KMS-11 (cell line): ENCODE measurements around the gene SLK.

Experiments
- H2AFZ ChIP-seq: fragments of 200-600 bp; sonication (generic); 2 replicates; pipeline ENCODE4 v1.6.1; 2016; ENCODE audit warnings: antibody characterized with exemption, mixed run types, low read depth
- H3K27ac ChIP-seq: fragments of 200-600 bp; sonication (generic); 2 replicates; pipeline ENCODE4 v1.6.1; 2016; ENCODE audit warnings: mild to moderate bottlenecking, mixed run types
- H3K27me3 ChIP-seq: fragments of 200-600 bp; sonication (generic); 2 replicates; pipeline ENCODE4 v1.6.1; 2017; ENCODE audit warnings: mild to moderate bottlenecking, low read depth, mixed run types, moderate library complexity; ENCODE audit not compliant: insufficient read depth
- H3K36me3 ChIP-seq: fragments of 200-600 bp; sonication (generic); 2 replicates; pipeline ENCODE4 v1.6.1; 2017; ENCODE audit warnings: mild to moderate bottlenecking, mixed run types; ENCODE audit not compliant: insufficient read depth
- H3K4me1 ChIP-seq: fragments of 200-600 bp; sonication (generic); 2 replicates; pipeline ENCODE4 v1.6.1; 2016; ENCODE audit warnings: mild to moderate bottlenecking, low read depth, mixed run types; ENCODE audit not compliant: poor library complexity, severe bottlenecking
- H3K4me2 ChIP-seq: fragments of 200-600 bp; sonication (generic); 2 replicates; pipeline ENCODE4 v1.7.0; 2016; ENCODE audit warnings: mild to moderate bottlenecking, mixed run types
- H3K4me3 ChIP-seq: fragments of 200-600 bp; sonication (generic); IDR thresholded peaks from 2 replicates; pipeline ENCODE4 v1.6.1; 2017; ENCODE audit warnings: low read depth, low read length, mixed read lengths; ENCODE audit not compliant: insufficient read depth
- H3K79me2 ChIP-seq: fragments of 200-600 bp; sonication (generic); 2 replicates; pipeline ENCODE4 v1.6.1; 2016; ENCODE audit warnings: low read depth, mixed run types; ENCODE audit not compliant: insufficient read depth
- H3K9ac ChIP-seq: fragments of 200-600 bp; sonication (generic); 2 replicates; pipeline ENCODE4 v1.6.1; 2016; ENCODE audit warnings: mild to moderate bottlenecking, mixed run types
- H4K20me1 ChIP-seq: fragments of 200-600 bp; sonication (generic); 2 replicates; pipeline ENCODE4 v1.6.1; 2016; ENCODE audit warnings: mild to moderate bottlenecking, mixed run types; ENCODE audit not compliant: insufficient read depth
- CTCF ChIP-seq: fragments of 200-600 bp; sonication (generic); conservative IDR thresholded peaks from 2 replicates; pipeline ENCODE4 v1.6.1; 2017; ENCODE audit warnings: low read depth, mild to moderate bottlenecking, antibody characterized with exemption, low read length, moderate library complexity, mixed read lengths

Gene SLK

GRCh38 chr10:104018471-104018870 is 51.5 kb downstream of the SLK start:
- Histone ChIP-seq H3K27me3 (no peaks in the 10 kb centered on the region), H3K36me3 (no peaks in the 10 kb centered on the region), H4K20me1 (0 out of 2 replicates have a peak, but pooled peaks cover 4% of the 10 kb centered on the region), H3K79me2 (no peaks in the 10 kb centered on the region), H3K4me1 (no peaks in the 10 kb centered on the region), H2AFZ (no peak overlapping the region), H3K4me2 (no peak overlapping the region), H3K9ac (no peak overlapping the region), H3K4me3 (no peak overlapping the region), H3K27ac (no peak overlapping the region)
- TF ChIP-seq CTCF, result no peak

GRCh38 chr10:104020020-104020419 is 53.1 kb downstream of the SLK start:
- no peak overlapping the region for H3K4me2 ChIP-seq
- no peaks in the 10 kb centered on the region for H3K79me2 ChIP-seq
- TF ChIP-seq CTCF, result no peak
- H3K4me3 ChIP-seq, result no peak overlapping the region
- H3K27me3 ChIP-seq, result no peaks in the 10 kb centered on the region
- no peaks in the 10 kb centered on the region for H4K20me1 ChIP-seq
- H3K27ac ChIP-seq, result no peak overlapping the region
- H3K9ac ChIP-seq, result no peak overlapping the region
- H3K36me3 ChIP-seq, result no peaks in the 10 kb centered on the region
- H3K4me1 ChIP-seq, result no peaks in the 10 kb centered on the region
- H2AFZ ChIP-seq, result no peak overlapping the region

- no peaks in the 10 kb centered on the region for H3K4me1 ChIP-seq
- no peak overlapping the region for H3K9ac ChIP-seq
- H4K20me1 ChIP-seq, result no peaks in the 10 kb centered on the region
- H3K36me3 ChIP-seq, result no peaks in the 10 kb centered on the region
- no peaks in the 10 kb centered on the region for H3K27me3 ChIP-seq
- H3K4me3 ChIP-seq, result no peak overlapping the region
- TF ChIP-seq CTCF, result no peak
- no peaks in the 10 kb centered on the region for H3K79me2 ChIP-seq
- no peak overlapping the region for H3K27ac ChIP-seq
- H2AFZ ChIP-seq, result no peak overlapping the region
- H3K4me2 ChIP-seq, result no peak overlapping the region
Measured at GRCh38 chr10:104021246-104021645, 54.3 kb downstream of the SLK start.

- Histone ChIP-seq H3K27ac (no peak overlapping the region), H3K4me3 (no peak overlapping the region), H3K4me1 (no peaks in the 10 kb centered on the region), H2AFZ (no peak overlapping the region), H3K9ac (no peak overlapping the region), H3K36me3 (no peaks in the 10 kb centered on the region), H3K79me2 (no peaks in the 10 kb centered on the region), H3K4me2 (no peak overlapping the region), H3K27me3 (no peaks in the 10 kb centered on the region), H4K20me1 (no peaks in the 10 kb centered on the region)
- no peak for TF ChIP-seq CTCF
Measured at GRCh38 chr10:104022026-104022425, 55.1 kb downstream of the SLK start.
